H1 (cell line): Measurements from ENCODE around the gene ELOVL1. TPM values are rescaled to one million over a fixed set of nuclear protein-coding genes. Genes with fewer than 3 reads are reported as not detected.

Source experiments
- CTCF ChIA-PET: fragments of 300-600 bp; sonication (Branson Sonifier 250); formaldehyde crosslinking; loops from one replicate; lab custom pipeline; 2021; ENCODE audit not compliant: partially characterized antibody; lab: Charles Lee
- POLR2A ChIA-PET: fragments of 300-600 bp; sonication (Branson Sonifier 250); formaldehyde crosslinking; loops from one replicate; lab custom pipeline; 2021; ENCODE audit warnings: inconsistent platforms; ENCODE audit not compliant: partially characterized antibody; lab: Charles Lee
- DNase-seq, 2 experiments: peaks; one replicate each; pipeline versions ENCODE4 v3.0.0 to v3.0.0-alpha.2; 2010 to 2022; ENCODE audit warnings: low spot score in 2 of 2, low read depth in 1 of 2, mixed read lengths in 1 of 2
- FAIRE-seq: peaks from 2 replicates; lab custom pipeline; 2011; peaks lifted over from hg19 to GRCh38; lab: Jason Lieb, UNC
- H2AFZ ChIP-seq: 2 replicates; pipeline ENCODE4 v1.8.1; 2012; ENCODE audit warnings: low read length, inconsistent platforms
- H2AK5ac ChIP-seq: 2 replicates; pipeline ENCODE4 v1.6.1; 2013; ENCODE audit warnings: low read depth, low read length
- H2BK120ac ChIP-seq: replicated peaks from 2 replicates; pipeline ENCODE3; 2013; ENCODE audit warnings: low read depth, low read length, inconsistent platforms
- H2BK12ac ChIP-seq: 2 replicates; pipeline ENCODE4 v1.6.1; 2013; ENCODE audit warnings: low read depth, low read length
- H2BK15ac ChIP-seq: 2 replicates; pipeline ENCODE4 v1.6.1; 2013; ENCODE audit warnings: low read length
- H2BK20ac ChIP-seq: 2 replicates; pipeline ENCODE4 v1.6.1; 2013; ENCODE audit warnings: low read length
- H2BK5ac ChIP-seq: 2 replicates; pipeline ENCODE4 v1.6.1; 2013; ENCODE audit warnings: low read depth, low read length
- H3K14ac ChIP-seq: 2 replicates; pipeline ENCODE4 v1.6.1; 2013; ENCODE audit warnings: inconsistent platforms; ENCODE audit not compliant: insufficient read length
- H3K18ac ChIP-seq: 2 replicates; pipeline ENCODE4 v1.6.1; 2013; ENCODE audit warnings: low read length; ENCODE audit errors: extremely low read depth
- H3K23ac ChIP-seq: 2 replicates; pipeline ENCODE4 v1.6.1; 2013; ENCODE audit warnings: inconsistent platforms; ENCODE audit not compliant: insufficient read length
- H3K23me2 ChIP-seq: 2 replicates; pipeline ENCODE4 v1.6.1; 2013; ENCODE audit warnings: low read depth, low read length
- H3K27ac ChIP-seq: 2 replicates; pipeline ENCODE4 v1.6.1; 2011; ENCODE audit warnings: low read depth, low read length, inconsistent platforms
- H3K27me3 ChIP-seq, 4 experiments: replicated peaks in 1 of 4; 1 replicate in 1 of 4; 2 replicates in 3 of 4; pipeline versions ENCODE4 v1.6.1 to v1.8.1; 2011 to 2013; ENCODE audit warnings: low read length in 3 of 4, mild to moderate bottlenecking in 3 of 4, inconsistent platforms in 2 of 4, mixed read lengths in 2 of 4, moderate library complexity in 1 of 4; ENCODE audit not compliant: control insufficient read depth in 3 of 4, insufficient read depth in 3 of 4; ENCODE audit errors: extremely low read depth in 1 of 4
- H3K36me3 ChIP-seq, 4 experiments: 2 replicates each; pipeline versions ENCODE4 v1.6.1 to v1.8.1; 2011 to 2013; ENCODE audit warnings: mild to moderate bottlenecking in 4 of 4, low read length in 3 of 4, moderate library complexity in 2 of 4, control low read depth in 1 of 4, inconsistent platforms in 1 of 4; ENCODE audit not compliant: insufficient read depth in 4 of 4, control insufficient read depth in 2 of 4
- H3K4ac ChIP-seq: replicated peaks from 2 replicates; pipeline ENCODE3; 2013; ENCODE audit warnings: low read length, low read depth, mixed read lengths, inconsistent platforms; ENCODE audit not compliant: insufficient read length
- H3K4me1 ChIP-seq, 4 experiments: replicated peaks in 1 of 4; 1 replicate in 1 of 4; 2 replicates in 3 of 4; pipeline versions ENCODE4 v1.6.1 to v1.8.1; 2011 to 2013; ENCODE audit warnings: low read length in 3 of 4, inconsistent platforms in 2 of 4, mixed read lengths in 1 of 4; ENCODE audit not compliant: insufficient read depth in 4 of 4, control insufficient read depth in 3 of 4
- H3K4me2 ChIP-seq, 2 experiments: 2 replicates each; pipeline versions ENCODE4 v1.6.1 to v1.8.1; 2011 to 2013; ENCODE audit warnings: low read depth in 2 of 2, low read length in 2 of 2, control low read depth in 1 of 2, inconsistent platforms in 1 of 2, mild to moderate bottlenecking in 1 of 2; ENCODE audit not compliant: insufficient read depth in 1 of 2
- H3K4me3 ChIP-seq, 4 experiments: fragments of 200-600, 300-600 bp in 1 of 4; sonication (generic), shearing (Covaris generic), sonication (Bioruptor Twin) in 1 of 4; 2 replicates each; pipeline versions ENCODE4 v1.5.1 to v1.8.1; 2011 to 2016; ENCODE audit warnings: low read length in 4 of 4, low read depth in 3 of 4, control low read depth in 2 of 4, inconsistent platforms in 2 of 4, mild to moderate bottlenecking in 2 of 4, mixed read lengths in 1 of 4, moderate library complexity in 1 of 4; ENCODE audit not compliant: insufficient read depth in 2 of 4; ENCODE audit errors: extremely low read depth in 1 of 4
- H3K56ac ChIP-seq: replicated peaks from 2 replicates; pipeline ENCODE3; 2013; ENCODE audit warnings: low read depth, mild to moderate bottlenecking, mixed read lengths, low read length, inconsistent platforms; ENCODE audit not compliant: insufficient read length
- H3K79me1 ChIP-seq: 2 replicates; pipeline ENCODE4 v1.6.1; 2013; ENCODE audit warnings: low read depth, low read length, control low read depth
- H3K79me2 ChIP-seq, 2 experiments: 2 replicates each; pipeline versions ENCODE4 v1.6.1 to v1.8.1; 2012 to 2013; ENCODE audit warnings: low read length in 2 of 2, mild to moderate bottlenecking in 2 of 2, inconsistent platforms in 1 of 2; ENCODE audit not compliant: insufficient read depth in 2 of 2, control insufficient read depth in 1 of 2
- H3K9ac ChIP-seq, 4 experiments: replicated peaks in 1 of 4; 1 replicate in 1 of 4; 2 replicates in 3 of 4; pipeline versions ENCODE4 v1.6.1 to v1.8.1; 2011 to 2013; ENCODE audit warnings: low read depth in 3 of 4, low read length in 3 of 4, control low read depth in 2 of 4, mild to moderate bottlenecking in 2 of 4, moderate library complexity in 2 of 4, inconsistent platforms in 1 of 4; ENCODE audit errors: extremely low read depth in 1 of 4
- H3K9me3 ChIP-seq, 2 experiments: 2 replicates each; pipeline versions ENCODE4 v1.6.1 to v1.8.1; 2012 to 2013; ENCODE audit warnings: mild to moderate bottlenecking in 2 of 2, moderate library complexity in 2 of 2, control low read depth in 1 of 2, inconsistent platforms in 1 of 2, low read depth in 1 of 2, low read length in 1 of 2, mixed read lengths in 1 of 2; ENCODE audit not compliant: insufficient read depth in 2 of 2
- H4K20me1 ChIP-seq, 2 experiments: replicated peaks in 1 of 2; 2 replicates each; pipeline versions ENCODE3 to v1.8.1; 2011 to 2013; ENCODE audit warnings: inconsistent platforms in 2 of 2, low read length in 2 of 2, mild to moderate bottlenecking in 1 of 2; ENCODE audit not compliant: insufficient read depth in 2 of 2, control insufficient read depth in 1 of 2
- H4K5ac ChIP-seq: 2 replicates; pipeline ENCODE4 v1.6.1; 2013; ENCODE audit warnings: low read length, low read depth, mixed read lengths, inconsistent platforms; ENCODE audit not compliant: insufficient read length
- H4K8ac ChIP-seq: 2 replicates; pipeline ENCODE4 v1.8.0; 2013; ENCODE audit warnings: mild to moderate bottlenecking, moderate library complexity, low read length, inconsistent platforms; ENCODE audit not compliant: insufficient read depth; ENCODE audit errors: extremely low read depth
- H4K91ac ChIP-seq: replicated peaks from 2 replicates; pipeline ENCODE3; 2013; ENCODE audit warnings: low read length, mixed read lengths, inconsistent platforms; ENCODE audit not compliant: insufficient read length
- BACH1 ChIP-seq: IDR thresholded peaks from 2 replicates; pipeline ENCODE4 v1.6.1; 2012; ENCODE audit warnings: low read length, improper control_type of control experiment
- CEBPB ChIP-seq: IDR thresholded peaks from 2 replicates; pipeline ENCODE4 v1.6.1; 2012; ENCODE audit warnings: low read depth, low read length
- EZH2 ChIP-seq: fragments of 200-600 bp; sonication (generic); IDR thresholded peaks from 2 replicates; pipeline ENCODE4 v1.7.1; 2012; ENCODE audit warnings: low read depth, mild to moderate bottlenecking, moderate library complexity, low read length, inconsistent platforms; ENCODE audit not compliant: severe bottlenecking
- GABPA ChIP-seq: IDR thresholded peaks from 2 replicates; pipeline ENCODE4 v1.6.1; 2011; ENCODE audit warnings: mild to moderate bottlenecking, low read length, moderate library complexity, borderline replicate concordance; ENCODE audit not compliant: insufficient read depth
- HDAC2 ChIP-seq, 2 experiments: fragments of 300-600 bp in 1 of 2; sonication (generic) in 1 of 2; IDR thresholded peaks; 2 replicates each; pipeline ENCODE4 v1.6.1; 2011 to 2012; ENCODE audit warnings: low read depth in 2 of 2, low read length in 2 of 2, mild to moderate bottlenecking in 2 of 2, moderate library complexity in 2 of 2, borderline replicate concordance in 1 of 2, inconsistent platforms in 1 of 2
- KDM5A ChIP-seq: fragments of 200-600 bp; IDR thresholded peaks from 2 replicates; pipeline ENCODE4 v1.7.1; 2012; ENCODE audit warnings: mild to moderate bottlenecking, low read length, inconsistent platforms, mixed read lengths
- MAFK ChIP-seq: IDR thresholded peaks from 2 replicates; pipeline ENCODE4 v1.6.1; 2012; ENCODE audit warnings: low read depth, mild to moderate bottlenecking, improper control_type of control experiment, low read length
- NANOG ChIP-seq: IDR thresholded peaks from 2 replicates; pipeline ENCODE4 v1.6.1; 2011; ENCODE audit warnings: low read length, low read depth, mild to moderate bottlenecking, inconsistent platforms; ENCODE audit not compliant: insufficient read depth, poor library complexity, severe bottlenecking
- NRF1 ChIP-seq: IDR thresholded peaks from 2 replicates; pipeline ENCODE4 v1.6.1; 2011; ENCODE audit warnings: mild to moderate bottlenecking, low read depth, low read length, improper control_type of control experiment
- SIX5 ChIP-seq: IDR thresholded peaks from 2 replicates; pipeline ENCODE4 v1.6.1; 2011; ENCODE audit warnings: mild to moderate bottlenecking, low read depth, low read length
- SP2 ChIP-seq: IDR thresholded peaks from 2 replicates; pipeline ENCODE4 v1.6.1; 2012; ENCODE audit warnings: mild to moderate bottlenecking, low read length, inconsistent platforms
- SP4 ChIP-seq: IDR thresholded peaks from 2 replicates; pipeline ENCODE4 v1.6.1; 2012; ENCODE audit warnings: low read length, inconsistent platforms
- SUZ12 ChIP-seq: fragments of 200-600 bp; sonication (generic); IDR thresholded peaks from 2 replicates; pipeline ENCODE4 v1.6.1; 2012; ENCODE audit warnings: mild to moderate bottlenecking, inconsistent platforms, low read length, moderate library complexity, mixed read lengths
- TEAD4 ChIP-seq: IDR thresholded peaks from 2 replicates; pipeline ENCODE4 v1.6.1; 2012; ENCODE audit warnings: low read depth, low read length, inconsistent platforms, mixed read lengths
- YY1 ChIP-seq: IDR thresholded peaks from 2 replicates; pipeline ENCODE4 v1.6.1; 2011; ENCODE audit warnings: low read depth, mild to moderate bottlenecking, low read length
- WGBS, 2 experiments: shearing (Covaris generic) in 1 of 2; methylation state at CpG; one replicate each; pipeline versions ENCODE4 v1.1.6 to v1.1.7; 2013 to 2015; ENCODE audit warnings: low lambda C conversion rate in 2 of 2, mixed read lengths in 2 of 2, inconsistent platforms in 1 of 2, low coverage in 1 of 2, missing lambda C conversion rate in 1 of 2; ENCODE audit not compliant: insufficient replicate concordance in 2 of 2, insufficient coverage in 1 of 2, insufficient read length in 1 of 2; ENCODE audit errors: extremely low coverage in 1 of 2, missing lambda C conversion rate in 1 of 2; 5-methylcytosine and 5-hydroxymethylcytosine counted together
- polyA plus RNA-seq, 7 experiments: library from polyadenylated mRNA; depleted of rRNA in 3 of 7; stranded (reverse) in 5 of 7; unstranded in 2 of 7; fragments of >200 nt in 5 of 7; fragments of 200-250 nt in 2 of 7; gene quantifications; 1 replicate in 5 of 7; 2 replicates in 1 of 7; 4 replicates in 1 of 7; pipeline versions ENCODE4 v1.2.1 to v1.2.3, GENCODE V29; 2011 to 2013; ENCODE audit warnings: missing spikeins in 2 of 7, mixed read lengths in 2 of 7
- total RNA-seq: library from RNA; stranded (reverse); fragmentation: NEBNext Ultra II Directional; extraction: Animal tissue kit (Norgen Biotek cat#: 25700); gene quantifications from 2 replicates; pipeline ENCODE4 v1.2.1, GENCODE V29; 2021

The ELOVL1 gene
- total and polyA plus RNA-seq, 2 of the 8 experiments (the other 6 are each of a cell fraction or from before 2014, with no cell fraction given) = 28.5 to 68.1 TPM

DNA sequence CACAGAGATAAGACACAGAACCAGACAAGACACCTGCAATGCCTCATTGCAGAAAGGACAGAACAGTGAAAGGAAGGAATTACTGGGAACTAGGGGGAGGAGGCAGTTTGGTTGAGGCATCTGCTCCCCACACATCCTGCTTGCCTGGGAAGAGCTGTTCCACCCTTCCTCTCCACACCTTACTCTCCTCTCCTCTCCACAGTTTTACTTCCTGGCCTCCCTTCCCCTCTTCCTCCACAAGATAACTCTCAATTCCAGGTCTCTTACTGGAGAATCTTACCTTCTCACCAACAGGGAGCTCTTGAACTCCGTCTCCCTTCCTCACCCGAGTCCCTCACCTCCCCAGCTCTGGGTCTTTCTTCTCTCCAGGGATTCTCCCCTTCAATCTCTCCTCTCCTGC is 2.1 kb downstream of the ELOVL1 start:
- H3K4me2 ChIP-seq = peak overlapping the region; percentile 93 to 96
- no peak overlapping the region for H2BK12ac ChIP-seq
- H3K4me3 ChIP-seq = peak overlapping the region in 1 of 4 experiments; percentile 68; a peak in 1 of 8 replicates
- ChIA-PET CTCF (interaction anchor here (1.1 kb wide), 1 partner anchor 17 kb away, joined by 3 read pairs; no protein-coding TSS in a partner anchor), POLR2A (interaction anchor here (1.1 to 1.8 kb wide), 3 partner anchors 10 to 24 kb away, joined by 3 to 5 read pairs (median 5); partner anchors contain the start of genes MED8 and SZT2)
- FAIRE-seq = no peak
- no peak for DNase-seq
- H3K36me3 ChIP-seq = peaks cover 16 to 46% (median 28%) of the 10 kb centered on the region in 4 experiments
- H3K14ac ChIP-seq = no peak overlapping the region
- no peak overlapping the region for H2AK5ac ChIP-seq
- WGBS, 2 experiments = 80% methylated on average over 2 of the region's 2 CpGs; no CpG with 5 or more reads in 1 of the 2 experiments
- peaks cover 13% of the 10 kb centered on the region for H3K23me2 ChIP-seq
- no peak overlapping the region for H4K91ac ChIP-seq
- H2BK5ac ChIP-seq = no peak overlapping the region
- H2BK20ac ChIP-seq = no peak overlapping the region
- no peak overlapping the region for H3K56ac ChIP-seq
- H3K4ac ChIP-seq = no peak overlapping the region
- no peaks in the 10 kb centered on the region for H3K27me3 ChIP-seq
- no peak overlapping the region for H3K23ac ChIP-seq
- no peak overlapping the region for H3K9ac ChIP-seq
- H3K79me1 ChIP-seq = peaks cover 13% of the 10 kb centered on the region
- no peaks in the 10 kb centered on the region for H3K9me3 ChIP-seq
- H3K27ac ChIP-seq = no peak overlapping the region
- H4K8ac ChIP-seq = no peak overlapping the region
- H4K20me1 ChIP-seq = peaks cover 8 to 16% of the 10 kb centered on the region in 2 experiments
- H2BK120ac ChIP-seq = no peak overlapping the region
- H3K79me2 ChIP-seq = peaks cover 0 to 10% of the 10 kb centered on the region in 2 experiments; a peak in 2 of 4 replicates
- H3K18ac ChIP-seq = no peak overlapping the region
- H3K4me1 ChIP-seq = peaks cover 4 to 23% (median 13%) of the 10 kb centered on the region in 4 experiments
- no peak overlapping the region for H4K5ac ChIP-seq
- H2BK15ac ChIP-seq = no peak overlapping the region
- no peak overlapping the region for H2AFZ ChIP-seq
- TF ChIP-seq BACH1 (no peak), KDM5A (no peak), CEBPB (no peak), SUZ12 (no peak), GABPA (no peak), NANOG (no peak), TEAD4 (no peak), YY1 (no peak), MAFK (no peak), NRF1 (no peak), SP2 (no peak), SIX5 (no peak), SP4 (no peak), HDAC2 (IDR thresholded peaks at IDR 0.05; ENCODE audit: borderline replicate concordance in 1 of 2, low read depth in 2 of 2, low read length in 2 of 2) (no peak), EZH2 (no peak)
